Progenitor cell of endocrine pancreas (in vitro differentiated cells): ENCODE results near the gene KIFAP3. TPM values are rescaled to one million over a fixed set of nuclear protein-coding genes. Genes with fewer than 3 reads are reported as not detected.

Source experiments
- DNase-seq: peaks from one replicate; pipeline ENCODE4 v3.0.0; 2021; ENCODE audit warnings: low spot score; ENCODE audit not compliant: unreplicated experiment
- H3K27ac Mint-ChIP-seq: 2 replicates; pipeline ENCODE4 v1.8.0; 2021; ENCODE audit warnings: mild to moderate bottlenecking, moderate library complexity, mixed read lengths
- H3K27me3 Mint-ChIP-seq: 2 replicates; pipeline ENCODE4 v1.8.0; 2021; ENCODE audit warnings: mixed read lengths
- H3K36me3 Mint-ChIP-seq: 2 replicates; pipeline ENCODE4 v1.8.0; 2022; ENCODE audit warnings: mixed read lengths; ENCODE audit not compliant: insufficient read depth
- H3K4me1 Mint-ChIP-seq: 2 replicates; pipeline ENCODE4 v1.8.0; 2021; ENCODE audit warnings: low read depth, mixed read lengths
- H3K4me3 Mint-ChIP-seq: 2 replicates; pipeline ENCODE4 v1.8.0; 2021; ENCODE audit warnings: low read depth, mild to moderate bottlenecking, moderate library complexity, mixed read lengths
- H3K9me3 Mint-ChIP-seq: 2 replicates; pipeline ENCODE4 v1.8.0; 2021; ENCODE audit warnings: low read depth, mixed read lengths
- total RNA-seq: library from RNA; stranded (reverse); gene quantifications from 2 replicates; pipeline ENCODE4 v1.2.1, GENCODE V29; 2021
- TF ChIP-seq, protein P1 (sequence below): fragments of 200-600 bp; sonication (generic); IDR thresholded peaks from one replicate; pipeline ENCODE4 v1.5.0; 2021; ENCODE audit warnings: antibody characterized with exemption, mild to moderate bottlenecking; ENCODE audit not compliant: unreplicated experiment

Gene KIFAP3
- total RNA-seq, 1 donor from 2014 or later = 24.6 TPM

DNA sequence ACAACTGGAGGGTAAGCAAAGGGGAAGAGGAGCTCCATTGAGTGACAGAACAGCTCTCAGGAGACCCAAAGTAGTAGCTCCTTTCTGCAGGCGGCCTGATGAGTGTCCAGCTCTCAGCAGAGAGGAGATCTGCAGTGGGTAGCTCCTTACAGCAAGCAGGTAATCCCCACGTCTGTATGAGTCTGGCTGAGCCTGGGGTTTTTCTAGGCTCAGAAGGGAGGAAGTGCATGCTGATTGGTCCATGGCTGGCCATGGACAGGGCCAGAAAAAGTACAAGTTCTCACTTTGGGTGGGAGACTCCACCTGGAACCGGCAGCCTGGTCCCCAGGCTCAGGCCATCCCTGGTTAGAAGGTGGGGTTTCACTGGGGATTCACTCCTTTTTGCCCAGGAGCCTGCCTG is 129.9 kb downstream of the KIFAP3 start:
- no peak overlapping the region for H3K4me3 Mint-ChIP-seq
- no peaks in the 10 kb centered on the region for H3K27me3 Mint-ChIP-seq
- TF ChIP-seq, protein P1, sequence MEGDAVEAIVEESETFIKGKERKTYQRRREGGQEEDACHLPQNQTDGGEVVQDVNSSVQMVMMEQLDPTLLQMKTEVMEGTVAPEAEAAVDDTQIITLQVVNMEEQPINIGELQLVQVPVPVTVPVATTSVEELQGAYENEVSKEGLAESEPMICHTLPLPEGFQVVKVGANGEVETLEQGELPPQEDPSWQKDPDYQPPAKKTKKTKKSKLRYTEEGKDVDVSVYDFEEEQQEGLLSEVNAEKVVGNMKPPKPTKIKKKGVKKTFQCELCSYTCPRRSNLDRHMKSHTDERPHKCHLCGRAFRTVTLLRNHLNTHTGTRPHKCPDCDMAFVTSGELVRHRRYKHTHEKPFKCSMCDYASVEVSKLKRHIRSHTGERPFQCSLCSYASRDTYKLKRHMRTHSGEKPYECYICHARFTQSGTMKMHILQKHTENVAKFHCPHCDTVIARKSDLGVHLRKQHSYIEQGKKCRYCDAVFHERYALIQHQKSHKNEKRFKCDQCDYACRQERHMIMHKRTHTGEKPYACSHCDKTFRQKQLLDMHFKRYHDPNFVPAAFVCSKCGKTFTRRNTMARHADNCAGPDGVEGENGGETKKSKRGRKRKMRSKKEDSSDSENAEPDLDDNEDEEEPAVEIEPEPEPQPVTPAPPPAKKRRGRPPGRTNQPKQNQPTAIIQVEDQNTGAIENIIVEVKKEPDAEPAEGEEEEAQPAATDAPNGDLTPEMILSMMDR = no peak

DNA sequence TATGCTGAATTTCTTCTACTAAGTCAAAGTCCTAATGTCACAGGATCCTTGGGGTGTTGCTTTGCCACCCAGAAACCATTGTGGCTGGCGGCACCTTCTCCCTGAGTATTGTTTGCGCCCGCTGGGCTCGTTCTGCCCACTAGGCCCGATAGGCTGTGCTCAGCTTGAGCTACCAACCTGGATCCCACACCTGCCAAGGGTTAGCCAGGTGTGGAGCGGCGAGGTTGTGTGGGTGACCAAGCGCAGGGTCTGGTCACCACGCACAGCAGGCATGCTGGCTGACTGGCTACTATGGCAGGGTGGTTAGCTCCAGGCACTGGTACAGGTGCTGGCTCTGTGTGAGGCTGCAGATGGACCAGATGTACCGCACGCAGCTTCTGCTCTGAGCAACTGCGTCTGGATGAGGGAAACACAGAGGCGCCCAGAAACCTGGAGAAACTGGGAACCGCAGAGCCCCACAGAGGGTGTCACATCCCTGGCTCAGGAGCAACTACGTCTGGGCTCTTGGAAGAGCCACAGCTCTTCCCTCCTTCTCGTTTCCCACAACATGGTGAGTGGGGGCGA is 130.4 kb downstream of the KIFAP3 start:
- Mint-ChIP-seq H3K9me3 (no peaks in the 10 kb centered on the region), H3K36me3 (no peaks in the 10 kb centered on the region), H3K27me3 (no peaks in the 10 kb centered on the region), H3K27ac (no peak overlapping the region), H3K4me1 (peaks cover 2% of the 10 kb centered on the region), H3K4me3 (no peak overlapping the region)
- no peak for DNase-seq
- TF ChIP-seq, protein P1 = no peak

More for the DNA sequence above, 129.9 kb downstream of the KIFAP3 start:
- H3K36me3 Mint-ChIP-seq = no peaks in the 10 kb centered on the region
- DNase-seq = no peak
- H3K4me1 Mint-ChIP-seq = peaks cover 2% of the 10 kb centered on the region
- no peaks in the 10 kb centered on the region for H3K9me3 Mint-ChIP-seq
- no peak overlapping the region for H3K27ac Mint-ChIP-seq

DNA sequence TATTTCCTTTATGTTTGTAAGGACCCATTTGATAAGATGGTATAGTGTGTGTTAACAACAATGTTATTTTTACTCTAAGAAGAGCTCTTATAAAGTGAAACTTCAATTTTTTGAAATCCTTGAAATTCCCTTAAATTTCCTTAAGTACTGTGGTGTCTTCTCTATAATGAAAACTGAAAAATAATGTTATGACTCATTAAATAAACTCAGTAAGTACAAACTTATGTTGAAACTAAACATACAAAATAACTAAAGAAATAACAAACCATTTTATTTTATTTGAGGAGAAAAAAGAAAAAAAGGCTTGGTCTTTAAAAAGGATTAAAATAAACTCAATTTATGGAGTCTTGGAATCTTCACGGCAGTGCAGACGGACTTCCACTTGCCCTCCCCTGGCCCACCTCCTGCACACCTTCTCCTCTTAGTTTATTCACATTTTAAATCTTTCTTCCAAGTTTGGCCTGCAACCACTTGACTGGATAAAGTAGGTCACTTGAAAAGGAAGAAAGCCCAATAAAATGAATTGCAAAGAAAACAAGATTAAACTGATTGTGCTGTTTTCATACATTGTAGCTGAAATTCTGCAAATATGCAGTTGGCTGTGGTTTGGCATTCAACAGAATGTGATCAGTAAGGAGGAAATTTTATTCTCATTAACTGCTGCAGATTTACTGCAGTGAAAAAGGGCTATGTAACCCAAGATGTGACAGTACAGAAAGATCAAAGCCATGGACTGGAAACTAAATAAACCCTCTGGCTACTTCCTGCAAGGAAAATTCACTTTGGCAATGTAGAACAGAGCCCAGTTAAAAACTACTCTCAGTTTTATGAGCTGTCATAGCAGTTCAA is 132.3 kb downstream of the KIFAP3 start:
- Mint-ChIP-seq H3K36me3 (no peaks in the 10 kb centered on the region), H3K4me3 (no peak overlapping the region)

DNA sequence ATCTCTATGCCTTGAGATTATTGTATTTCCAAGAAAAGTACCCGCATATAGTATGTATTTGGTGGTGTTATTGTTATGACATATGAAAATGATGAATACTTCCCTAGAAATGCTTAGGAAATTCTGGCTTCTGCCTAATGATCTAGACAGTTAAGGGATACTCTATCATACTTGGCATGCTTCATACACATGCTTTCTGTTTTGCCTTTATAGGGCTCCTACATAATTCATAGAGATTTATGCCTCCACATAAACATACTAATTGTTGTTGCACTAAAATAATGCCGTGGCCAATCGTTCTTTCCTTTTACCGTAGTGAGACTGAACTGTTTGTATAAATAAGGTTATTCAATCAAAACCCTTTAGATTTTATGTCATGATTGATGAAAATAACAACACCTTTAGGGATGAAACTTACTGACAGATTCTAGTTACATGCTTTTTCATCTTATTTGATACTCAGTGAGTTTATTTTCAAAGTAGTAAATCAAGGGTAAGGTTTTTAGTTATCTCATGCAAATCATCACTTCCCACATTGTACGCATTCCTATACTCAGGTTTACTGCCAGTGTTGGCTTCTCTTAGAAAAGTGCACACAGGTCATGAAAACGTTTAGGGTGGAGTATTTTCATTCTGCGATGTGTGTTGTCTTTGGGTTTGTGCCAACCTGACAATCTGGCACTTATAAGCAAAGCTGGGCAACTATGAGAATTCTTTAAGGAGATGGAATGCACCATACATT is 140.3 kb downstream of the KIFAP3 start:
- no peak for DNase-seq
- TF ChIP-seq, protein P1 = no peak
- no peak overlapping the region for H3K4me3 Mint-ChIP-seq
- no peak overlapping the region for H3K27ac Mint-ChIP-seq
- H3K9me3 Mint-ChIP-seq = no peaks in the 10 kb centered on the region
- no peaks in the 10 kb centered on the region for H3K27me3 Mint-ChIP-seq
- H3K36me3 Mint-ChIP-seq = no peaks in the 10 kb centered on the region
- H3K4me1 Mint-ChIP-seq = no peaks in the 10 kb centered on the region

More for the DNA sequence above, 132.3 kb downstream of the KIFAP3 start:
- DNase-seq = no peak
- Mint-ChIP-seq H3K27me3 (no peaks in the 10 kb centered on the region), H3K9me3 (no peaks in the 10 kb centered on the region), H3K4me1 (peaks cover 2% of the 10 kb centered on the region), H3K27ac (no peak overlapping the region)
- TF ChIP-seq, protein P1 = no peak

DNA sequence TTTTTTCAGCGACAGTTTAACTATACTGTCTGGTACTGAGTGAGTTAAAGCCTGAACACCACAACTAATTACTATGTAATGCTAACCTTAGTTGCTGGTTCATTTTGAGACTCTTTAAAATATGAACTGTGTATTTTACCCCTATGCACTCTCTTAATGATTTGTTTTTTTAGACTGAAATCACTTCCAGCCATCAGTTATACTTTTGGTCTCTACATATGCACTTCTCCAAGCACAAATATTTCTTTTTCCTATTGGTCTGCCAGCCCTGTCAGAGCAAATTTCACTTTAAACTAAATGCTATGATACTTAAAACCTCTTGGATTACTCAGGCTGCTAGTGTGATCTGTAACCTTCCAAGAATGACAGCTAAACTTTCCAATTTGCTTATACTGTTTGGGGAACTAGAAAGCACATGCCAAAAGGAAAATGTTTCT is 142.7 kb downstream of the KIFAP3 start:
- no peaks in the 10 kb centered on the region for H3K36me3 Mint-ChIP-seq
- no peak overlapping the region for H3K27ac Mint-ChIP-seq
- no peak overlapping the region for H3K4me3 Mint-ChIP-seq
- no peaks in the 10 kb centered on the region for H3K27me3 Mint-ChIP-seq
- H3K9me3 Mint-ChIP-seq = no peaks in the 10 kb centered on the region
- no peaks in the 10 kb centered on the region for H3K4me1 Mint-ChIP-seq
- TF ChIP-seq, protein P1 = no peak
- no peak for DNase-seq
